GM12878 (cell line): ENCODE measurements around the gene PFN2.

Source experiments
- CREB1 ChIP-seq: IDR thresholded peaks from 2 replicates; pipeline ENCODE4 v1.6.1; 2012; ENCODE audit warnings: low read depth, mild to moderate bottlenecking, inconsistent platforms
- POLR2A ChIP-seq: IDR thresholded peaks from 2 replicates; pipeline ENCODE4 v1.6.1; 2011; ENCODE audit warnings: low read depth, mild to moderate bottlenecking, low read length
- POLR2AphosphoS5 ChIP-seq: IDR thresholded peaks from 2 replicates; pipeline ENCODE4 v1.6.1; 2011; ENCODE audit warnings: mild to moderate bottlenecking, low read length, inconsistent platforms
- RFX5 ChIP-seq: IDR thresholded peaks from 2 replicates; pipeline ENCODE4 v1.6.1; 2011; ENCODE audit warnings: low read depth, low read length, improper control_type of control experiment
- SUZ12 ChIP-seq: fragments of 200-600 bp; sonication (generic); IDR thresholded peaks from one replicate; pipeline ENCODE4 v1.6.1; 2018; ENCODE audit warnings: antibody characterized with exemption, mild to moderate bottlenecking; ENCODE audit not compliant: unreplicated experiment
- ZNF24 ChIP-seq: fragments of 450-650 bp; IDR thresholded peaks from 2 replicates; pipeline ENCODE4 v1.6.1; 2017; ENCODE audit warnings: antibody characterized with exemption, mild to moderate bottlenecking
- TF ChIP-seq, protein P1 (sequence below): fragments of 450-650 bp; IDR thresholded peaks from 2 replicates; pipeline ENCODE4 v1.6.1; 2016; ENCODE audit warnings: mild to moderate bottlenecking, moderate library complexity, borderline replicate concordance
- TF ChIP-seq, protein P2 (sequence below), 3 experiments: IDR thresholded peaks in 2 of 3; conservative IDR thresholded peaks in 1 of 3; 2 replicates each; pipeline ENCODE4 v1.5.1; 2011; ENCODE audit warnings: low read depth in 3 of 3, low read length in 3 of 3, mild to moderate bottlenecking in 3 of 3, control low read depth in 2 of 3, moderate library complexity in 2 of 3, inconsistent platforms in 1 of 3, mixed read lengths in 1 of 3; ENCODE audit not compliant: control insufficient read depth in 2 of 3, insufficient read depth in 1 of 3; ENCODE audit errors: extremely low read depth in 1 of 3

- TF ChIP-seq POLR2AphosphoS5 (no peak), POLR2A (no peak), SUZ12 (no peak), CREB1 (no peak), RFX5 (no peak), ZNF24 (no peak)
- TF ChIP-seq, protein P1, sequence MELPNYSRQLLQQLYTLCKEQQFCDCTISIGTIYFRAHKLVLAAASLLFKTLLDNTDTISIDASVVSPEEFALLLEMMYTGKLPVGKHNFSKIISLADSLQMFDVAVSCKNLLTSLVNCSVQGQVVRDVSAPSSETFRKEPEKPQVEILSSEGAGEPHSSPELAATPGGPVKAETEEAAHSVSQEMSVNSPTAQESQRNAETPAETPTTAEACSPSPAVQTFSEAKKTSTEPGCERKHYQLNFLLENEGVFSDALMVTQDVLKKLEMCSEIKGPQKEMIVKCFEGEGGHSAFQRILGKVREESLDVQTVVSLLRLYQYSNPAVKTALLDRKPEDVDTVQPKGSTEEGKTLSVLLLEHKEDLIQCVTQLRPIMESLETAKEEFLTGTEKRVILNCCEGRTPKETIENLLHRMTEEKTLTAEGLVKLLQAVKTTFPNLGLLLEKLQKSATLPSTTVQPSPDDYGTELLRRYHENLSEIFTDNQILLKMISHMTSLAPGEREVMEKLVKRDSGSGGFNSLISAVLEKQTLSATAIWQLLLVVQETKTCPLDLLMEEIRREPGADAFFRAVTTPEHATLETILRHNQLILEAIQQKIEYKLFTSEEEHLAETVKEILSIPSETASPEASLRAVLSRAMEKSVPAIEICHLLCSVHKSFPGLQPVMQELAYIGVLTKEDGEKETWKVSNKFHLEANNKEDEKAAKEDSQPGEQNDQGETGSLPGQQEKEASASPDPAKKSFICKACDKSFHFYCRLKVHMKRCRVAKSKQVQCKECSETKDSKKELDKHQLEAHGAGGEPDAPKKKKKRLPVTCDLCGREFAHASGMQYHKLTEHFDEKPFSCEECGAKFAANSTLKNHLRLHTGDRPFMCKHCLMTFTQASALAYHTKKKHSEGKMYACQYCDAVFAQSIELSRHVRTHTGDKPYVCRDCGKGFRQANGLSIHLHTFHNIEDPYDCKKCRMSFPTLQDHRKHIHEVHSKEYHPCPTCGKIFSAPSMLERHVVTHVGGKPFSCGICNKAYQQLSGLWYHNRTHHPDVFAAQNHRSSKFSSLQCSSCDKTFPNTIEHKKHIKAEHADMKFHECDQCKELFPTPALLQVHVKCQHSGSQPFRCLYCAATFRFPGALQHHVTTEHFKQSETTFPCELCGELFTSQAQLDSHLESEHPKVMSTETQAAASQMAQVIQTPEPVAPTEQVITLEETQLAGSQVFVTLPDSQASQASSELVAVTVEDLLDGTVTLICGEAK = no peak
- TF ChIP-seq, protein P2, sequence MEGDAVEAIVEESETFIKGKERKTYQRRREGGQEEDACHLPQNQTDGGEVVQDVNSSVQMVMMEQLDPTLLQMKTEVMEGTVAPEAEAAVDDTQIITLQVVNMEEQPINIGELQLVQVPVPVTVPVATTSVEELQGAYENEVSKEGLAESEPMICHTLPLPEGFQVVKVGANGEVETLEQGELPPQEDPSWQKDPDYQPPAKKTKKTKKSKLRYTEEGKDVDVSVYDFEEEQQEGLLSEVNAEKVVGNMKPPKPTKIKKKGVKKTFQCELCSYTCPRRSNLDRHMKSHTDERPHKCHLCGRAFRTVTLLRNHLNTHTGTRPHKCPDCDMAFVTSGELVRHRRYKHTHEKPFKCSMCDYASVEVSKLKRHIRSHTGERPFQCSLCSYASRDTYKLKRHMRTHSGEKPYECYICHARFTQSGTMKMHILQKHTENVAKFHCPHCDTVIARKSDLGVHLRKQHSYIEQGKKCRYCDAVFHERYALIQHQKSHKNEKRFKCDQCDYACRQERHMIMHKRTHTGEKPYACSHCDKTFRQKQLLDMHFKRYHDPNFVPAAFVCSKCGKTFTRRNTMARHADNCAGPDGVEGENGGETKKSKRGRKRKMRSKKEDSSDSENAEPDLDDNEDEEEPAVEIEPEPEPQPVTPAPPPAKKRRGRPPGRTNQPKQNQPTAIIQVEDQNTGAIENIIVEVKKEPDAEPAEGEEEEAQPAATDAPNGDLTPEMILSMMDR (IDR thresholded peaks at IDR 0.05 in 2 of 3, conservative IDR thresholded peaks at IDR 0.05 in 1 of 3; ENCODE audit: control insufficient read depth in 2 of 3, extremely low read depth in 1 of 3, insufficient read depth in 1 of 3, low read depth in 3 of 3, low read length in 3 of 3) = no peak
Observed at GRCh38 chr3:149959443-149959842, 11.3 kb downstream of the PFN2 start.
